Suprapubic skin (tissue), 4 donors: ENCODE results near the gene SYNRG. TPM values are rescaled to one million over a fixed set of nuclear protein-coding genes. Genes with fewer than 3 reads are reported as not detected.

Experiments
- DNase-seq, 2 donors: peaks; one replicate each; pipeline ENCODE4 v3.0.0-alpha.2; 2019; ENCODE audit warnings: low spot score in 2 of 2
- H3K27ac ChIP-seq: fragments of 200-600 bp; sonication (generic); one replicate; pipeline ENCODE4 v1.5.1; 2019
- H3K27me3 ChIP-seq: fragments of 200-600 bp; sonication (generic); one replicate; pipeline ENCODE4 v1.5.1; 2019
- H3K36me3 ChIP-seq: fragments of 200-600 bp; sonication (generic); one replicate; pipeline ENCODE4 v1.5.1; 2019
- H3K4me1 ChIP-seq: fragments of 200-600 bp; sonication (generic); one replicate; pipeline ENCODE4 v1.5.1; 2019
- H3K4me3 ChIP-seq: fragments of 200-600 bp; sonication (generic); one replicate; pipeline ENCODE4 v1.5.1; 2019; ENCODE audit warnings: mild to moderate bottlenecking
- H3K9me3 ChIP-seq: fragments of 200-600 bp; sonication (generic); one replicate; pipeline ENCODE4 v1.5.1; 2019
- EP300 ChIP-seq: sonication (generic); formaldehyde crosslinking; IDR thresholded peaks from one replicate; pipeline ENCODE4 v1.6.1; 2017; ENCODE audit warnings: antibody characterized with exemption
- POLR2A ChIP-seq, 2 donors: fragments of 450-650 bp; IDR thresholded peaks; one replicate each; pipeline ENCODE4 v1.6.1; 2017; ENCODE audit warnings: antibody characterized with exemption in 2 of 2, mild to moderate bottlenecking in 2 of 2, moderate library complexity in 2 of 2
- POLR2AphosphoS5 ChIP-seq, 3 donors: sonication (generic); formaldehyde crosslinking; IDR thresholded peaks; one replicate each; pipeline ENCODE4 v1.6.1; 2017; ENCODE audit warnings: antibody characterized with exemption in 3 of 3
- WGBS: methylation state at CpG from one replicate; pipeline ENCODE4 v1.1.5; 2018; 5-methylcytosine and 5-hydroxymethylcytosine counted together
- total RNA-seq, 4 donors: library from RNA; depleted of rRNA; stranded (reverse); fragments of >200 nt; gene quantifications; one replicate each; pipeline ENCODE4 v1.1.0, GENCODE V29; 2016
- TF ChIP-seq, protein P1 (sequence below), 2 donors: fragments of 200-600 bp in 1 of 2; fragments of 450-650 bp in 1 of 2; sonication (generic) in 1 of 2; IDR thresholded peaks; one replicate each; pipeline ENCODE4 v1.5.1; 2016 to 2019; ENCODE audit warnings: antibody characterized with exemption in 2 of 2, mild to moderate bottlenecking in 1 of 2, moderate library complexity in 1 of 2

Gene SYNRG
- total RNA-seq, 4 donors from 2014 or later, result 21.2 to 48.5 (median 25.5) TPM

DNA sequence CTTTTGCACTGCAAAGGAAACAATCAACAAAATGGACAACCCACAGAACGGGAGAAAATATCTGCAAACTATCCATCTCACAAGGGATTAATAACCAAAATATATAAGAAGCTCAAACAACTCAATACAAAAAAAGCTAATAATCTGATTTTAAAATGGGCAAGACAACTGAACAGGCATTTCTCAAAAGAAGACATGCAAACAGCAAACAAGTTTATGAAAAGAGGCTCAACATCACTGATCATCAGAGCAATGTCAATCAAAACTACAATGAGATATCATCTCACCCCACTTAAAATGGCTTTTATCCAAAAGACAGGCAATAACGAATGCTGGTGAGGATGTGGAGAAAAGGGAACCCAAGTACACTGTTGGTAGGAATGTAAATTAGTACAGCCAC, 34.8 kb downstream of the SYNRG start:
- Histone ChIP-seq H3K9me3 (no peaks in the 10 kb centered on the region), H3K4me1 (no peaks in the 10 kb centered on the region), H3K27ac (no peak overlapping the region), H3K4me3 (no peak overlapping the region), H3K27me3 (no peaks in the 10 kb centered on the region), H3K36me3 (peaks cover 88% of the 10 kb centered on the region)
- WGBS, result 92% methylated on average over 2 of the region's 2 CpGs
- no peak for TF ChIP-seq POLR2AphosphoS5 (IDR thresholded peaks at IDR 0.05)
- no peak for TF ChIP-seq POLR2A (IDR thresholded peaks at IDR 0.05)
- no peak for TF ChIP-seq EP300
- TF ChIP-seq, protein P1, sequence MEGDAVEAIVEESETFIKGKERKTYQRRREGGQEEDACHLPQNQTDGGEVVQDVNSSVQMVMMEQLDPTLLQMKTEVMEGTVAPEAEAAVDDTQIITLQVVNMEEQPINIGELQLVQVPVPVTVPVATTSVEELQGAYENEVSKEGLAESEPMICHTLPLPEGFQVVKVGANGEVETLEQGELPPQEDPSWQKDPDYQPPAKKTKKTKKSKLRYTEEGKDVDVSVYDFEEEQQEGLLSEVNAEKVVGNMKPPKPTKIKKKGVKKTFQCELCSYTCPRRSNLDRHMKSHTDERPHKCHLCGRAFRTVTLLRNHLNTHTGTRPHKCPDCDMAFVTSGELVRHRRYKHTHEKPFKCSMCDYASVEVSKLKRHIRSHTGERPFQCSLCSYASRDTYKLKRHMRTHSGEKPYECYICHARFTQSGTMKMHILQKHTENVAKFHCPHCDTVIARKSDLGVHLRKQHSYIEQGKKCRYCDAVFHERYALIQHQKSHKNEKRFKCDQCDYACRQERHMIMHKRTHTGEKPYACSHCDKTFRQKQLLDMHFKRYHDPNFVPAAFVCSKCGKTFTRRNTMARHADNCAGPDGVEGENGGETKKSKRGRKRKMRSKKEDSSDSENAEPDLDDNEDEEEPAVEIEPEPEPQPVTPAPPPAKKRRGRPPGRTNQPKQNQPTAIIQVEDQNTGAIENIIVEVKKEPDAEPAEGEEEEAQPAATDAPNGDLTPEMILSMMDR (IDR thresholded peaks at IDR 0.05), result no peak
- no peak for DNase-seq

DNA sequence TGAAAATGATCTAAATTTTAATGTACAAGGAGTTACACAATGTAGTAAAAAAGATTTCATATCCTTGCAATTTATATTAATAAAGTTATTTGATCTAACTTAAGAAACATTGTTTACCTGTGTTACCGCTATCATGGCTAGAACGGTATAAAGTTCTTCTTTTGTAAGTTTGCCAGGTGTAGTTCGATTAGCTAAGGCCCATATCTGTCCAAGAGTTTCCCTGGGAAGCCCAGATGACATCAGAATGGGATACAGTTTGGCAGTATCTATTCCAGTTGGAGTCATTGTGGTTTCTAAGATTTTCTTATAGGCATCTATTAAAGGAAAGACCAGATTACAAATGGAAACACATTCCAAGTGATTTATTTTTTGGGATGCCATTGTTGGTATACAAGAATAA, 37.5 kb downstream of the SYNRG start:
- H3K27ac ChIP-seq, result no peak overlapping the region
- no peaks in the 10 kb centered on the region for H3K4me1 ChIP-seq
- peaks cover 91% of the 10 kb centered on the region for H3K36me3 ChIP-seq
- no peak for DNase-seq
- no peaks in the 10 kb centered on the region for H3K27me3 ChIP-seq
- H3K9me3 ChIP-seq, result no peaks in the 10 kb centered on the region
- TF ChIP-seq, protein P1 (IDR thresholded peaks at IDR 0.05), result no peak
- TF ChIP-seq POLR2A (IDR thresholded peaks at IDR 0.05) (no peak), POLR2AphosphoS5 (IDR thresholded peaks at IDR 0.05) (no peak), EP300 (no peak)
- H3K4me3 ChIP-seq, result no peak overlapping the region
- 83% methylated on average over 3 of the region's 3 CpGs for WGBS

DNA sequence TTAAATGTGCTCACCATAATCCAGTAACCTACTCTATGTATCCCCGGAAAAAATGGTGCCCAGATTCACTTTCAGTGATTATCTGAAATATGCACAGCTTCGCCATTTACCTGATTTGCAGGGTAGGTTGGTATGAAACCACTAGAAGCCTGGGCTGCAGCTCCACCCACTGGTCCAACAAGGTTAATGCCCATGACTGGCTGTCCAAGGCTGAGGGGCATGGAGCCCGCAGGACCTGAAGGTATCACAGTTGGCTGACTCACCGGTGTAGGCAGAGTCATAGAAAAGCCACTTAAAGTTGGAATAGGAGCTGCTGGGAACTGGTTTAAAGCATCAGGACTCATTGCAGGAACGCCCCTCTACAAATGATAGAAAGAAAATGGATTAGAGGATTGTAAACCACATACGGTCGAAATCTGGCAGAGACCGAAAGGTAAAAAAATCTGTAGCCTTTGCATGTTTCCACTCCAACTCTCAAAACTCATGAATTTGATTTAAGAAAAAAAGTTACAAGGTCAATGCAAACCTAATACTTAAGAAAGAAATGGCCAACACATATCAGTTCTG, 38.6 kb downstream of the SYNRG start:
- TF ChIP-seq POLR2A (IDR thresholded peaks at IDR 0.05) (no peak), EP300 (no peak)
- TF ChIP-seq, protein P1 (IDR thresholded peaks at IDR 0.05), result peak; percentile 10 to 27
- no peak overlapping the region for H3K4me3 ChIP-seq
- 78% methylated on average over 8 of the region's 8 CpGs for WGBS
- H3K27me3 ChIP-seq, result no peaks in the 10 kb centered on the region
- H3K4me1 ChIP-seq, result no peaks in the 10 kb centered on the region
- no peak for DNase-seq
- no peak overlapping the region for H3K27ac ChIP-seq
- H3K9me3 ChIP-seq, result no peaks in the 10 kb centered on the region
- peaks cover 88% of the 10 kb centered on the region for H3K36me3 ChIP-seq

DNA sequence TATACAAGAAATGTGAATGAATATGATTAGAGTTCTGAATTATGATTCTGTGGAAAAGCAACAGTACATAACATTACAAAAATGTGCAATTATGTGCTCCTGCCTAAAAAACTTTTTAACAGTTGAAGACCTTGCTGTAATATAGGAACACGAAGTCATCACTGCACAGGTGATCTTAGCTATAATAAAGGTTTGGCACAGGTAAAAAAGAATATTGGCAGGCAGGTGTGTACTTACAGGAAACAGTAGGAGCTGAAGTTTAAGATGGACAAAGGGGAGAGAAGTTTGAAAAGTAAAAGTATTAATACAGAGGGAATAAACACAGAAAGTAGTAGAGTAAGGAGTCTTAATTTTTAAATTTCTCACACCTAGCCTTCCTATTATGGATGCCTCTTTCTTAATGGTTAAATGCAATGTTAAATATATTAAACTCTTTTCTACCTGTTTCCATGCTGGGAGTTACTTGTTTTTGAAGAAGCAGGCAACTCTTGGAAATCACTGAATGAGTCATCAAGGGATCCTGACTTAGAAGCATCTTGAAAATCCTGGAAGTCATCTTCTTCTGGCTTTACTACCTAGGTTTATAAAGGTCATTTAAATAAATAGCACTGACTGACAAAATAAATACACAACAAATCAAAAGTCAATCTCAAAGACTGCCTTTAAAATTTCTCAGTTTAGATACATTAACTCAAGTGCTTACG, 40.7 kb downstream of the SYNRG start:
- no peaks in the 10 kb centered on the region for H3K27me3 ChIP-seq
- no peaks in the 10 kb centered on the region for H3K4me1 ChIP-seq
- TF ChIP-seq POLR2A (IDR thresholded peaks at IDR 0.05) (no peak), EP300 (no peak), POLR2AphosphoS5 (IDR thresholded peaks at IDR 0.05) (no peak)
- TF ChIP-seq, protein P1 (IDR thresholded peaks at IDR 0.05), result no peak
- H3K36me3 ChIP-seq, result peaks cover 75% of the 10 kb centered on the region
- 92% methylated on average over 2 of the region's 2 CpGs for WGBS
- H3K27ac ChIP-seq, result no peak overlapping the region
- H3K4me3 ChIP-seq, result no peak overlapping the region
- no peak for DNase-seq
- H3K9me3 ChIP-seq, result no peaks in the 10 kb centered on the region

DNA sequence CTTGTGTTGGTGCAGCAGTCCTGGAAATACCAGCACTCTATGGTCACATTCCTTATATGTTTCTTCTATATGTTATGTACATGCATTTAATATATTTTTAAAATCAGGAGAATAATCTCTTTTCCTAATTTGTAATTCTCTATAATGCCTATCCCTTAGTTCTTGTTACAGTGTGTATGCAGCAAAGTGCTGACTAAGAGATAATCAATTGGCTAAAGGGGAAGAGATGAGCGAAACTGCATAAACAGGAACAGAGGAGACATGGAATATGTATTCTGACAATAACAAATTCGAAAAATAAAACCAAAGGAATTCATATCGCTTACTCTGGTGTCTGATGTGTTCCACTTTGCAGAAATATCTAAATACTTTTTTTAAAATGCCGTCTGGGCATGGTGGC, 41.7 kb downstream of the SYNRG start:
- no peak overlapping the region for H3K27ac ChIP-seq
- H3K4me1 ChIP-seq, result no peaks in the 10 kb centered on the region
- TF ChIP-seq EP300, result no peak
- TF ChIP-seq POLR2A (IDR thresholded peaks at IDR 0.05), result no peak
- TF ChIP-seq POLR2AphosphoS5 (IDR thresholded peaks at IDR 0.05), result no peak
- TF ChIP-seq, protein P1 (IDR thresholded peaks at IDR 0.05), result no peak
- 90% methylated on average over 4 of the region's 4 CpGs for WGBS
- H3K36me3 ChIP-seq, result peaks cover 66% of the 10 kb centered on the region
- no peaks in the 10 kb centered on the region for H3K9me3 ChIP-seq
- H3K27me3 ChIP-seq, result no peaks in the 10 kb centered on the region
- no peak overlapping the region for H3K4me3 ChIP-seq
- DNase-seq, result no peak
